ENCODE results near the gene TMEM101.
"Not testable (repeated sequence)": the region's sequence is repeated elsewhere in the genome, so short reads cannot be mapped to it uniquely, and the experiment has no call there.

TMEM101 gene

GRCh38 chr17:44039829-44040635, 25.3 kb upstream of the TMEM101 start:
- TF ChIP-seq CTCF (IDR thresholded peaks at IDR 0.05; ENCODE audit: control insufficient read depth, insufficient read depth, low read depth, low read length, missing control alignments): no peak
- no peak overlapping the region for H3K4me3 ChIP-seq (ENCODE audit: control insufficient read depth, low read depth, low read length)
- no peak for DNase-seq (ENCODE audit: low read depth)

GRCh38 chr17:44038604-44039011, 23.8 kb upstream of the TMEM101 start:
- TF ChIP-seq CTCF (IDR thresholded peaks at IDR 0.05; ENCODE audit: control insufficient read depth, insufficient read depth, low read depth, low read length, missing control alignments): no peak
- no peak for DNase-seq (ENCODE audit: low read depth)
- no peak overlapping the region for H3K4me3 ChIP-seq (ENCODE audit: control insufficient read depth, low read depth, low read length)

- no peak for DNase-seq (ENCODE audit: low read depth)
- no peak for TF ChIP-seq CTCF (IDR thresholded peaks at IDR 0.05; ENCODE audit: control insufficient read depth, insufficient read depth, low read depth, low read length, missing control alignments)
- no peak overlapping the region for H3K4me3 ChIP-seq (ENCODE audit: control insufficient read depth, low read depth, low read length)
Measured at GRCh38 chr17:44037471-44037870, 22.7 kb upstream of the TMEM101 start.

GRCh38 chr17:44034688-44035087, 19.9 kb upstream of the TMEM101 start:
- DNase-seq (ENCODE audit: low read depth): not testable (repeated sequence)

GRCh38 chr17:44033861-44034408, 19.2 kb upstream of the TMEM101 start:
- TF ChIP-seq CTCF (IDR thresholded peaks at IDR 0.05; ENCODE audit: control insufficient read depth, insufficient read depth, low read depth, low read length, missing control alignments): no peak
- H3K4me3 ChIP-seq (ENCODE audit: control insufficient read depth, low read depth, low read length): no peak overlapping the region
- no peak for DNase-seq (ENCODE audit: low read depth)

More at GRCh38 chr17:44034688-44035087, 19.9 kb upstream of the TMEM101 start:
- H3K4me3 ChIP-seq (ENCODE audit: control insufficient read depth, low read depth, low read length): not testable (repeated sequence)

GRCh38 chr17:44030482-44030881, 15.7 kb upstream of the TMEM101 start:
- no peak for DNase-seq (ENCODE audit: low read depth)
- no peak for TF ChIP-seq CTCF (IDR thresholded peaks at IDR 0.05; ENCODE audit: control insufficient read depth, insufficient read depth, low read depth, low read length, missing control alignments)

GRCh38 chr17:44029736-44030135, 15.0 kb upstream of the TMEM101 start:
- no peak for TF ChIP-seq CTCF (IDR thresholded peaks at IDR 0.05; ENCODE audit: control insufficient read depth, insufficient read depth, low read depth, low read length, missing control alignments)
- no peak overlapping the region for H3K4me3 ChIP-seq (ENCODE audit: control insufficient read depth, low read depth, low read length)
- DNase-seq (ENCODE audit: low read depth): no peak

More at GRCh38 chr17:44030482-44030881, 15.7 kb upstream of the TMEM101 start:
- no peak overlapping the region for H3K4me3 ChIP-seq (ENCODE audit: control insufficient read depth, low read depth, low read length)

Data from AG09309 (cell line).